Cardiac muscle cell (in vitro differentiated cells and primary cell): ENCODE measurements around the gene FAM184B. TPM values are rescaled to one million over a fixed set of nuclear protein-coding genes. Genes with fewer than 3 reads are reported as not detected.
A peak's percentile ranks its signal among the peaks of the same experiment; 100 is the strongest.

ENCODE experiments used
- DNase-seq, 2 donors: peaks; one replicate each; pipeline versions ENCODE4 v3.0.0 to v3.0.0-alpha.2; 2010 to 2017; ENCODE audit warnings: low read depth in 1 of 2, low spot score in 1 of 2
- H3K27ac ChIP-seq: fragments of 200-600 bp; sonication (generic); 2 replicates; pipeline ENCODE4 v1.5.1; 2016
- H3K27me3 ChIP-seq: fragments of 200-600 bp; sonication (generic); 2 replicates; pipeline ENCODE4 v1.6.0; 2016; ENCODE audit warnings: control low read depth
- H3K36me3 ChIP-seq: fragments of 200-600 bp; sonication (generic); 2 replicates; pipeline ENCODE4 v1.5.1; 2016; ENCODE audit warnings: control low read depth
- H3K4me1 ChIP-seq: fragments of 200-600 bp; sonication (generic); 2 replicates; pipeline ENCODE4 v1.8.1; 2017; ENCODE audit warnings: low read depth, mild to moderate bottlenecking, mixed run types
- H3K4me3 ChIP-seq: fragments of 200-600 bp; sonication (generic); 2 replicates; pipeline ENCODE4 v1.5.1; 2016; ENCODE audit warnings: mild to moderate bottlenecking
- H3K9me3 ChIP-seq: fragments of 200-600 bp; sonication (generic); 2 replicates; pipeline ENCODE4 v1.5.1; 2017; ENCODE audit warnings: low read depth, mild to moderate bottlenecking, control low read depth
- polyA plus RNA-seq: library from polyadenylated mRNA; unstranded; fragments of >200 nt; fragmentation: Nextera tagmentation; extraction: Ambion mirVana; gene quantifications from 2 replicates; pipeline ENCODE4 v1.2.1, GENCODE V29; 2016
- total RNA-seq: library from RNA; depleted of rRNA; stranded (reverse); fragments of >200 nt; gene quantifications from 2 replicates; pipeline ENCODE4 v1.2.3, GENCODE V29; 2016
- TF ChIP-seq, protein P1 (sequence below): IDR thresholded peaks from 2 replicates; pipeline ENCODE4 v1.5.1; 2012; ENCODE audit warnings: low read depth, mild to moderate bottlenecking, low read length

The FAM184B gene
- total and polyA plus RNA-seq, 2 experiments from 2014 or later, result not detected

DNA sequence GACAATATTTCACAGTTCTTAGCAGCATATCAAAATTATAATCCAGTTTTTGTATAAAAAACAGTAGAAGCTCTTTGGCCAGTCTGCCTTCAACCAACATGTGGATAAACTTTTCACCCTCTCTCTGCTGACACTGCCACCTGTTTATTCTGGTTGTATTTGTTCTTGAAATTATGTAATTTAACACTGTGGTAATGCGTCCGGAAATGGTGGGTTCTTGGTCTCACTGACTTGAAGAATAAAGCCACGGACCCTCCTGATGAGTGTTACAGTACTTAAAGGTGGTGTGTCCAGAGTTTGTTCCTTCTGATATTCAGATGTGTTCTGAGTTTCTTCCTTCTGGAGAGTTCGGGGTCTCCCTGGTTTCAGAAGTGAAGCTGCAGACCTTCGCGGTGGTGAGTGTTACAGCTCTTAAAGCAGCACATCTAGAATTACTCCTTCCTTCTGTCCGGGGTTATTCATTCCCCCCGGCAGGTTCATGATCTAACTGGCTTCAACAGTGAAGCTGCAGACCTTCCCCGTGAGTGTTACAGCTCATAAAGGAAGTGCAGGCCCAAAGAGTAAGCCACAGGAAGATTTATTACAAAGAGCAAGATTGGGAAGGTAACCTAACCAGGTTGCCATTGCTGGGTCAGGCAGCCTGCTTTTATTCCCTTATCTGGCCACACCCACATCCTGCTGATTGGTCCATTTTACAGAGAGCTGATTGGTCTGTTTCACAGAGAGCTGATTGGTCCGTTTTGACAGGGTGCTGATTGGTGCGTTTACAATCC is 15.7 kb downstream of the FAM184B start:
- no peak for DNase-seq
- TF ChIP-seq, protein P1, sequence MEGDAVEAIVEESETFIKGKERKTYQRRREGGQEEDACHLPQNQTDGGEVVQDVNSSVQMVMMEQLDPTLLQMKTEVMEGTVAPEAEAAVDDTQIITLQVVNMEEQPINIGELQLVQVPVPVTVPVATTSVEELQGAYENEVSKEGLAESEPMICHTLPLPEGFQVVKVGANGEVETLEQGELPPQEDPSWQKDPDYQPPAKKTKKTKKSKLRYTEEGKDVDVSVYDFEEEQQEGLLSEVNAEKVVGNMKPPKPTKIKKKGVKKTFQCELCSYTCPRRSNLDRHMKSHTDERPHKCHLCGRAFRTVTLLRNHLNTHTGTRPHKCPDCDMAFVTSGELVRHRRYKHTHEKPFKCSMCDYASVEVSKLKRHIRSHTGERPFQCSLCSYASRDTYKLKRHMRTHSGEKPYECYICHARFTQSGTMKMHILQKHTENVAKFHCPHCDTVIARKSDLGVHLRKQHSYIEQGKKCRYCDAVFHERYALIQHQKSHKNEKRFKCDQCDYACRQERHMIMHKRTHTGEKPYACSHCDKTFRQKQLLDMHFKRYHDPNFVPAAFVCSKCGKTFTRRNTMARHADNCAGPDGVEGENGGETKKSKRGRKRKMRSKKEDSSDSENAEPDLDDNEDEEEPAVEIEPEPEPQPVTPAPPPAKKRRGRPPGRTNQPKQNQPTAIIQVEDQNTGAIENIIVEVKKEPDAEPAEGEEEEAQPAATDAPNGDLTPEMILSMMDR, result no peak
- H3K4me3 ChIP-seq, result no peak overlapping the region
- H3K4me1 ChIP-seq, result no peaks in the 10 kb centered on the region
- H3K36me3 ChIP-seq, result no peaks in the 10 kb centered on the region
- H3K9me3 ChIP-seq, result no peaks in the 10 kb centered on the region
- no peak overlapping the region for H3K27ac ChIP-seq
- no peaks in the 10 kb centered on the region for H3K27me3 ChIP-seq

DNA sequence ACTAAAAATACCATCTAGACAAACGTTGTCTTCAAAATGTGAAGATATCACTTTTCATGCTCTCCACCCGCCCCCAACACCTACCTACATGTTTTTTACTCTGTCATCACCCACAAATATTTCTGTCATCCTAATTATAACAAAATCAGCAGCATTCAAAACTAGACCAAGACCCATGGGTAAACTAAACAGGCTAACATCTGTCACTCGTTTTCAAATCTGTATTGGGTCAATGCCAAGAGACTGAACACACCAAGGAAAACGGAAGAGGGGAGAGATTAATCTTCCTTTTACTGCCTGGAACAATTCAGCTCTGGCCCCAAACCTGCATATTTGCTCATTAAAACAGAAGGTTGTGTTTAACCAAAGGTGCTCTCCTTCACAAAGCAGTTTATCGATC is 17.5 kb downstream of the FAM184B start:
- no peaks in the 10 kb centered on the region for H3K27me3 ChIP-seq
- TF ChIP-seq, protein P1, result no peak
- H3K36me3 ChIP-seq, result no peaks in the 10 kb centered on the region
- H3K4me3 ChIP-seq, result no peak overlapping the region
- H3K27ac ChIP-seq, result no peak overlapping the region
- DNase-seq, result no peak
- H3K4me1 ChIP-seq, result no peaks in the 10 kb centered on the region
- H3K9me3 ChIP-seq, result no peaks in the 10 kb centered on the region

DNA sequence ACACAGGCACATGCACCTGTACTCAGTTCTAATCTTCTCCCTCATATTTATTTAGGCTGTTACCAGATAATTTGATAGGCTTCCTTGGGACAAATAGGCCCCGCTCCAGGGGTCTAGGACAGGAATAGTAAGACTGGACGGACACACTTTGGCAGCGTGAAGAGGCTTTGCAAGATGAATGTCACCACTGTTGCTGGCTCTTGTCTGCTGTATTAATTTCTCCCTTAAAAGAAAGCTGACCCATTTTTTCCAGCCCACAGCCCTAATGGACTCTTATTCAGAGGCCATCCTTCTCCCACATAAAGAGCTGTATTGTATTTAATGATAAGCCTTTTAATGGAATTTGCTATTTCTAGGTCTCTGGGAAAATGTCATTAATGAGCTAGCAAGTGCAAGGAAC is 18.0 kb downstream of the FAM184B start:
- Histone ChIP-seq H3K27ac (no peak overlapping the region), H3K4me3 (no peak overlapping the region), H3K9me3 (no peaks in the 10 kb centered on the region), H3K27me3 (no peaks in the 10 kb centered on the region), H3K36me3 (no peaks in the 10 kb centered on the region), H3K4me1 (no peaks in the 10 kb centered on the region)
- TF ChIP-seq, protein P1, result no peak
- DNase-seq, result no peak

DNA sequence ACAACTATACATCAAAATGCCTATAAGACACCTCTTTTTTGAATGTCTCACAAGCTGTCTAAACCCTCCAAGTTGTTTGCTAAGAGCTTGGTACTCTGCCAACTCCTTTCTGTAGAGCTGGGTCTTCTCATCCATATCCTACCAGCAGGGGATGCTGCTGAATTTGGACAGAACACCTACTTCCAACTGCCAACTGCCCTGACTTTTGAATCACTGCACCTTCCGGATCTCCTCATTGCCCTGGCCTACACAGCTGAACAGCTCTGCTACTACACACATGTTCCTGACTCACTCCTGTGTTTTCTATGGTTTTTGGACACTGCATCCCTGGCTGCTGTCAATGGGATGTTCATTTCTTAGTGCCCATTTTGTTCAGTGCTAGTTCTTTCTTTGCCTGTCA is 18.7 kb downstream of the FAM184B start:
- Histone ChIP-seq H3K9me3 (no peaks in the 10 kb centered on the region), H3K4me3 (no peak overlapping the region), H3K4me1 (no peaks in the 10 kb centered on the region), H3K27me3 (no peaks in the 10 kb centered on the region), H3K36me3 (no peaks in the 10 kb centered on the region), H3K27ac (no peak overlapping the region)
- peak; percentile 17 to 72 for DNase-seq
- TF ChIP-seq, protein P1, result peak; percentile 45

DNA sequence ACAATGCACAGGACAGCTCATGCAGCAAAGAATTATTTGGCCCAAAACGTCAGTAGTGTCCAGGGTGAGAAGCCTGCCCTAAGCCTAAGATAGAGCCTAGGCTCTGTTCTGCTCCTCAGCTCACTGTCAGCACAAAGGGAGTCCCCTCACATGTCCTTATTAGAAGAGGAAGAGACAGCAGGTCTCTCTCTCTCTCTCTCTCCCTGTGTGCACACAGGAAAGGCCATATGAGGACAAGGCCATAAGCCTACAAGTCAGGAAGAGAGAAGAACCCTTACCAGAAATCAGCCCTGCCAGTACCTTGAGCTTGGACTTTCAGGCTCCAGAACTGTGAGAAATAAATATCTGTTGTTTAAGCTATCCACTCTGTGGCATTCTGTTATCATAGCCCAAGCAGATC is 20.4 kb downstream of the FAM184B start:
- DNase-seq, result no peak
- Histone ChIP-seq H3K36me3 (no peaks in the 10 kb centered on the region), H3K9me3 (no peaks in the 10 kb centered on the region), H3K4me1 (no peaks in the 10 kb centered on the region), H3K27me3 (peaks cover 3% of the 10 kb centered on the region), H3K4me3 (no peak overlapping the region), H3K27ac (no peak overlapping the region)
- TF ChIP-seq, protein P1, result no peak
